ENCODE data around the gene PJVK. TPM values are rescaled to one million over a fixed set of nuclear protein-coding genes. Genes with fewer than 3 reads are reported as not detected.

The PJVK gene
- total and polyA plus RNA-seq, 9 of the 15 experiments (the other 6 are each of a cell fraction or from before 2014, with no cell fraction given), result 0.11 to 1.5 (median 0.73) TPM

DNA sequence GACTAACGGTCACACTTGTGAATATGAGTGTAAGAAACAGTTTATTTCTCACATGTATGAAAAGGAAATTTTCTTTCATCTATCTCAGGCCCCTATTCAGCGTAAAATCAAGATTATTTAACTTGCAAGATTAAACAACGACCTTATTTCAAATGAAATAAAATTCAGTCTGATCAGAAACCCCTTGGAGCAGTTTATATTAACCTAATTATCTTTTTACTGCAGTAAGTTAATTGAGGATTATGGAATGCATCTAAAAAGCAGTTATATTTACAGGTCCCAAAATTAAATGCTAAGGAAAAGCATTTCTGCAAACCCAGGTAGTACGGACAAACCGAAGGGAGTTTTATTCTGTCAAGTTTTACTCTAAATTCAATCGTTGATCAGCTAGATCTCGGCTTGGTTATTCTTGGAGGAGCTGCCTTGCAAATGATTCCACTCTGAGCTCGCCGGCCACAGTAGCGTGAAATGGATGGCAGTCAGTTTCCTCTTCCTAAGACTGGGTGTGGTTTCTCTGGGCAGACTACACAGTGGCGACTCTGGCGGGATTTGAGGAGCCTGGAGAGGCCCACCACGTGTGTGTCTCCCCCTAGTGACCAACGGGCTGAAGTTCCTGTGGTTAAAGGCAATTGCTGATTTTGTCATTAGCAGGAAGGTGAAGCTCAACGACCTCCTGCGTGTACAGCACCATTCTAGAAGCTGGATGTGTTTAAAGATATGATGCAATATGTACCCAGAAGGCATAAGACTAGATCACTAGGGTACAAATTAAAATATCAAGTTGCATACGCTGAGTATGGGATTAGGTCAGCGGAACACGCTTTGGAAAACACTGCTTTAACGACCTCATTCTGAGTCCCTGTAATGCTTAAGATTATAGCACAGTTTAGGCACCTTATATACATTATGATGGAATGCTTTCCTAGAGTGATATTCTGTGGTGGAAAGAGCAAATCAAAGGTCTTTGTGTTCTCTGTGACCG, 36.6 kb upstream of the PJVK start (continued):
- TF ChIP-seq, protein P1, sequence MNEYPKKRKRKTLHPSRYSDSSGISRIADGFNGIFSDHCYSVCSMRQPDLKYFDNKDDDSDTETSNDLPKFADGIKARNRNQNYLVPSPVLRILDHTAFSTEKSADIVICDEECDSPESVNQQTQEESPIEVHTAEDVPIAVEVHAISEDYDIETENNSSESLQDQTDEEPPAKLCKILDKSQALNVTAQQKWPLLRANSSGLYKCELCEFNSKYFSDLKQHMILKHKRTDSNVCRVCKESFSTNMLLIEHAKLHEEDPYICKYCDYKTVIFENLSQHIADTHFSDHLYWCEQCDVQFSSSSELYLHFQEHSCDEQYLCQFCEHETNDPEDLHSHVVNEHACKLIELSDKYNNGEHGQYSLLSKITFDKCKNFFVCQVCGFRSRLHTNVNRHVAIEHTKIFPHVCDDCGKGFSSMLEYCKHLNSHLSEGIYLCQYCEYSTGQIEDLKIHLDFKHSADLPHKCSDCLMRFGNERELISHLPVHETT (CRISPR knock-in tag; conservative IDR thresholded peaks at IDR 0.05 in 1 of 2, IDR thresholded peaks at IDR 0.05 in 1 of 2), result peak in 1 of 2 experiments; percentile 60; a peak in 1 of 4 replicates
- TF ChIP-seq MYNN (IDR thresholded peaks at IDR 0.05) (peak; percentile 79; the same call in 1 of the 2 replicates), MYNN (CRISPR knock-in tag; IDR thresholded peaks at IDR 0.05) (no peak), BHLHE40 (IDR thresholded peaks at IDR 0.05; ENCODE audit: low read length) (peak; percentile 68), NFE2 (IDR thresholded peaks at IDR 0.05; ENCODE audit: low read depth) (peak; percentile 61; the same call in 1 of the 2 replicates), SMAD4 (CRISPR knock-in tag; conservative IDR thresholded peaks at IDR 0.05) (peak; percentile 87), WHSC1 (IDR thresholded peaks at IDR 0.05; ENCODE audit: low read length) (no peak), SMC3 (conservative IDR thresholded peaks at IDR 0.05; ENCODE audit: insufficient read depth, low read depth, low read length) (peak; percentile 97), ZNF23 (CRISPR knock-in tag; IDR thresholded peaks at IDR 0.05) (no peak), POLR2B (IDR thresholded peaks at IDR 0.05; ENCODE audit: low read depth, partially characterized antibody) (peak; percentile 41), PHF21A (IDR thresholded peaks at IDR 0.05; ENCODE audit: borderline replicate concordance, low read depth) (no peak), CTBP1 (IDR thresholded peaks at IDR 0.05; ENCODE audit: borderline replicate concordance) (peak; percentile 95), LEF1 (IDR thresholded peaks at IDR 0.05) (peak; percentile 35; the same call in 1 of the 2 replicates), HMG20A (CRISPR knock-in tag; conservative IDR thresholded peaks at IDR 0.05) (no peak), ZC3H11A (IDR thresholded peaks at IDR 0.05; ENCODE audit: low read depth, low read length) (peak; percentile 93), SIN3B (IDR thresholded peaks at IDR 0.05; ENCODE audit: low read depth) (no peak)
- TF ChIP-seq, protein P2, sequence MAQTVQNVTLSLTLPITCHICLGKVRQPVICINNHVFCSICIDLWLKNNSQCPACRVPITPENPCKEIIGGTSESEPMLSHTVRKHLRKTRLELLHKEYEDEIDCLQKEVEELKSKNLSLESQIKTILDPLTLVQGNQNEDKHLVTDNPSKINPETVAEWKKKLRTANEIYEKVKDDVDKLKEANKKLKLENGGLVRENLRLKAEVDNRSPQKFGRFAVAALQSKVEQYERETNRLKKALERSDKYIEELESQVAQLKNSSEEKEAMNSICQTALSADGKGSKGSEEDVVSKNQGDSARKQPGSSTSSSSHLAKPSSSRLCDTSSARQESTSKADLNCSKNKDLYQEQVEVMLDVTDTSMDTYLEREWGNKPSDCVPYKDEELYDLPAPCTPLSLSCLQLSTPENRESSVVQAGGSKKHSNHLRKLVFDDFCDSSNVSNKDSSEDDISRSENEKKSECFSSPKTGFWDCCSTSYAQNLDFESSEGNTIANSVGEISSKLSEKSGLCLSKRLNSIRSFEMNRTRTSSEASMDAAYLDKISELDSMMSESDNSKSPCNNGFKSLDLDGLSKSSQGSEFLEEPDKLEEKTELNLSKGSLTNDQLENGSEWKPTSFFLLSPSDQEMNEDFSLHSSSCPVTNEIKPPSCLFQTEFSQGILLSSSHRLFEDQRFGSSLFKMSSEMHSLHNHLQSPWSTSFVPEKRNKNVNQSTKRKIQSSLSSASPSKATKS (CRISPR knock-in tag; IDR thresholded peaks at IDR 0.05), result no peak
- TF ChIP-seq, protein P3, sequence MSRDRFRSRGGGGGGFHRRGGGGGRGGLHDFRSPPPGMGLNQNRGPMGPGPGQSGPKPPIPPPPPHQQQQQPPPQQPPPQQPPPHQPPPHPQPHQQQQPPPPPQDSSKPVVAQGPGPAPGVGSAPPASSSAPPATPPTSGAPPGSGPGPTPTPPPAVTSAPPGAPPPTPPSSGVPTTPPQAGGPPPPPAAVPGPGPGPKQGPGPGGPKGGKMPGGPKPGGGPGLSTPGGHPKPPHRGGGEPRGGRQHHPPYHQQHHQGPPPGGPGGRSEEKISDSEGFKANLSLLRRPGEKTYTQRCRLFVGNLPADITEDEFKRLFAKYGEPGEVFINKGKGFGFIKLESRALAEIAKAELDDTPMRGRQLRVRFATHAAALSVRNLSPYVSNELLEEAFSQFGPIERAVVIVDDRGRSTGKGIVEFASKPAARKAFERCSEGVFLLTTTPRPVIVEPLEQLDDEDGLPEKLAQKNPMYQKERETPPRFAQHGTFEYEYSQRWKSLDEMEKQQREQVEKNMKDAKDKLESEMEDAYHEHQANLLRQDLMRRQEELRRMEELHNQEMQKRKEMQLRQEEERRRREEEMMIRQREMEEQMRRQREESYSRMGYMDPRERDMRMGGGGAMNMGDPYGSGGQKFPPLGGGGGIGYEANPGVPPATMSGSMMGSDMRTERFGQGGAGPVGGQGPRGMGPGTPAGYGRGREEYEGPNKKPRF (IDR thresholded peaks at IDR 0.05; ENCODE audit: low read depth, low read length), result no peak

All from K562 (cell line).